Spleen (tissue), 7 donors: ENCODE results near the gene CIAO2B.

Experiments
- POLR2A ChIP-seq, 3 donors: fragments of 450-650 bp; IDR thresholded peaks; one replicate each; pipeline ENCODE4 v1.5.1; 2017; ENCODE audit warnings: antibody characterized with exemption in 3 of 3, mild to moderate bottlenecking in 1 of 3
- TF ChIP-seq, protein P1 (sequence below), 11 experiments: fragments of 200-600 bp in 7 of 11; fragments of 450-650 bp in 4 of 11; sonication (generic) in 4 of 11; IDR thresholded peaks in 8 of 11; conservative IDR thresholded peaks in 3 of 11; 1 replicate in 7 of 11; 2 replicates in 4 of 11; pipeline versions ENCODE4 v1.4.0 to v1.8.0; 2016 to 2021; ENCODE audit warnings: antibody characterized with exemption in 11 of 11, inconsistent platforms in 4 of 11, mild to moderate bottlenecking in 1 of 11
- donor health status: DM: no; HTN: no; CAD: no; lungs with moderate emphysema.
- donor health status: DM: no; HTN: no; CAD: no.
- donor health status: DM: no; HTN: no; CAD: no.

DNA sequence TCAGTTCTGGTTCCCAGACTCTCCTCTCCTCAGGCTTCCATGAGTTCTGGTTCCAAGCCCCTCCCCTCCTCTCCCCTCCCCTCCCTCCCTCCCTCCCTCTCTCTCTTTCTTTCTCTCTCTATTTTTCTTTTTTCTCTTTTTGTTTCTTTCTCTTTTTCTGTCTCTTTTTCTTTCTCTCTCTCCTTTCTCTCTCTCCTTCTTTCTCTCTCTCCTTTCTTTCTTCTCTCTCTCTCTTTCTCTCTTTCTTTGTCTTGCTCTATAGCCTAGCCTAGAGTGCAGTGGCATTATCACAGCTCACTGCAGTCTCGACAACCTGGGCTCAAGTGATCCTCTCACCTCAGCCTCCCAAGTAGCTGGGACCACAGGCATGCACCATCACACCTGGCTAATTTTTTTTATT, 26.1 kb upstream of the CIAO2B start:
- TF ChIP-seq, protein P1, sequence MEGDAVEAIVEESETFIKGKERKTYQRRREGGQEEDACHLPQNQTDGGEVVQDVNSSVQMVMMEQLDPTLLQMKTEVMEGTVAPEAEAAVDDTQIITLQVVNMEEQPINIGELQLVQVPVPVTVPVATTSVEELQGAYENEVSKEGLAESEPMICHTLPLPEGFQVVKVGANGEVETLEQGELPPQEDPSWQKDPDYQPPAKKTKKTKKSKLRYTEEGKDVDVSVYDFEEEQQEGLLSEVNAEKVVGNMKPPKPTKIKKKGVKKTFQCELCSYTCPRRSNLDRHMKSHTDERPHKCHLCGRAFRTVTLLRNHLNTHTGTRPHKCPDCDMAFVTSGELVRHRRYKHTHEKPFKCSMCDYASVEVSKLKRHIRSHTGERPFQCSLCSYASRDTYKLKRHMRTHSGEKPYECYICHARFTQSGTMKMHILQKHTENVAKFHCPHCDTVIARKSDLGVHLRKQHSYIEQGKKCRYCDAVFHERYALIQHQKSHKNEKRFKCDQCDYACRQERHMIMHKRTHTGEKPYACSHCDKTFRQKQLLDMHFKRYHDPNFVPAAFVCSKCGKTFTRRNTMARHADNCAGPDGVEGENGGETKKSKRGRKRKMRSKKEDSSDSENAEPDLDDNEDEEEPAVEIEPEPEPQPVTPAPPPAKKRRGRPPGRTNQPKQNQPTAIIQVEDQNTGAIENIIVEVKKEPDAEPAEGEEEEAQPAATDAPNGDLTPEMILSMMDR (IDR thresholded peaks at IDR 0.05 in 8 of 11, conservative IDR thresholded peaks at IDR 0.05 in 3 of 11) = no peak
- TF ChIP-seq POLR2A (IDR thresholded peaks at IDR 0.05) = no peak
